SU-DHL-6 (cell line): ENCODE data around the gene NSUN4.

Experiments
- H2AFZ ChIP-seq: fragments of 200-600 bp; sonication (generic); 2 replicates; pipeline ENCODE4 v1.6.1; 2014; ENCODE audit warnings: low read depth, mild to moderate bottlenecking, moderate library complexity, mixed read lengths, antibody characterized with exemption, low read length; ENCODE audit not compliant: severe bottlenecking
- H3F3A ChIP-seq: fragments of 200-600 bp; shearing (Covaris generic); 2 replicates; pipeline ENCODE4 v1.6.0; 2016; ENCODE audit warnings: antibody characterized with exemption, mild to moderate bottlenecking; ENCODE audit not compliant: insufficient read depth
- H3K27ac ChIP-seq: fragments of 200-600 bp; sonication (generic); 2 replicates; pipeline ENCODE4 v1.5.1; 2016; ENCODE audit warnings: low read depth, mild to moderate bottlenecking, low read length, moderate library complexity, mixed read lengths
- H3K27me3 ChIP-seq: fragments of 200-600 bp; sonication (generic), shearing (Covaris generic); 2 replicates; pipeline ENCODE4 v1.6.0; 2014; ENCODE audit warnings: mild to moderate bottlenecking, low read length
- H3K36me3 ChIP-seq: fragments of 200-600 bp; sonication (generic); 2 replicates; pipeline ENCODE4 v1.6.1; 2014; ENCODE audit warnings: mild to moderate bottlenecking, low read length, mixed read lengths
- H3K4me2 ChIP-seq: fragments of 300-600, 200-600 bp; shearing (Covaris generic), sonication (generic); 2 replicates; pipeline ENCODE4 v1.6.0; 2014; ENCODE audit warnings: low read length, low read depth, mild to moderate bottlenecking; ENCODE audit not compliant: poor library complexity, severe bottlenecking
- H3K4me3 ChIP-seq: fragments of 200-600 bp; sonication (generic); 2 replicates; pipeline ENCODE4 v1.5.1; 2014; ENCODE audit warnings: antibody characterized with exemption, low read length, mild to moderate bottlenecking, mixed read lengths; ENCODE audit not compliant: insufficient read depth, poor library complexity, severe bottlenecking
- H3K79me2 ChIP-seq: fragments of 200-600 bp; sonication (generic); 2 replicates; pipeline ENCODE4 v1.6.1; 2014; ENCODE audit warnings: mild to moderate bottlenecking, low read length, moderate library complexity; ENCODE audit not compliant: insufficient read depth
- H3K9ac ChIP-seq: fragments of 200-600 bp; sonication (generic); 2 replicates; pipeline ENCODE4 v1.7.0; 2014; ENCODE audit warnings: mild to moderate bottlenecking, low read length
- H3K9me2 ChIP-seq: fragments of 200-600 bp; sonication (generic); replicated peaks from 2 replicates; pipeline ENCODE4 v1.6.1; 2014; ENCODE audit warnings: low read length; ENCODE audit not compliant: insufficient read depth
- H3K9me3 ChIP-seq: fragments of 200-600 bp; sonication (generic); 2 replicates; pipeline ENCODE4 v1.6.1; 2014; ENCODE audit warnings: low read length, mixed read lengths; ENCODE audit not compliant: insufficient read depth
- H4K20me1 ChIP-seq: fragments of 200-600 bp; sonication (generic); 2 replicates; pipeline ENCODE4 v1.6.1; 2014; ENCODE audit warnings: low read depth, mild to moderate bottlenecking, antibody characterized with exemption, low read length, moderate library complexity, mixed read lengths
- CTCF ChIP-seq: fragments of 200-600 bp; sonication (generic); IDR thresholded peaks from one replicate; pipeline ENCODE4 v1.5.1; 2017; ENCODE audit warnings: antibody characterized with exemption, mild to moderate bottlenecking, low read length, moderate library complexity; ENCODE audit not compliant: insufficient read depth, poor library complexity, severe bottlenecking
- EZH2phosphoT487 ChIP-seq: fragments of 200-600 bp; sonication (generic), shearing (Covaris generic); conservative IDR thresholded peaks from 2 replicates; pipeline ENCODE4 v1.6.1; 2018; ENCODE audit warnings: mild to moderate bottlenecking, antibody characterized with exemption, low read length, moderate library complexity, mixed read lengths

Gene NSUN4

GRCh38 chr1:46393510-46393909 lies 52.9 kb downstream of the NSUN4 start:
- Histone ChIP-seq H3K36me3 (no peaks in the 10 kb centered on the region), H3K9ac (no peak overlapping the region), H3K79me2 (no peaks in the 10 kb centered on the region), H3K27me3 (no peaks in the 10 kb centered on the region), H2AFZ (no peak overlapping the region), H3K4me2 (no peak overlapping the region), H3K9me2 (no peaks in the 10 kb centered on the region), H3K4me3 (no peak overlapping the region), H3K9me3 (peaks cover 4% of the 10 kb centered on the region; the same call in 1 of the 2 replicates), H4K20me1 (no peaks in the 10 kb centered on the region), H3K27ac (no peak overlapping the region), H3F3A (no peaks in the 10 kb centered on the region)
- TF ChIP-seq EZH2phosphoT487 (no peak), CTCF (no peak)

- Histone ChIP-seq H3K27me3 (no peaks in the 10 kb centered on the region), H3K9ac (no peak within 1 kb of the TSS), H3K4me3 (no peak within 1 kb of the TSS), H3F3A (no peaks in the 10 kb centered on the region), H4K20me1 (no peaks in the 10 kb centered on the region), H3K9me3 (peaks cover 4% of the 10 kb centered on the region; the same call in 1 of the 2 replicates), H3K9me2 (no peaks in the 10 kb centered on the region), H3K79me2 (no peaks in the 10 kb centered on the region), H3K4me2 (no peak within 1 kb of the TSS), H2AFZ (no peak within 1 kb of the TSS), H3K36me3 (no peaks in the 10 kb centered on the region), H3K27ac (no peak within 1 kb of the TSS)
- no peak for TF ChIP-seq EZH2phosphoT487
- TF ChIP-seq CTCF = no peak
Measured at GRCh38 chr1:46394108-46394871, 53.7 kb downstream of the NSUN4 start, which contains the start of gene FAAH. Gene FAAH (plus strand): TSS chr1:46394317. CDS start chr1:46394349, 32 bp downstream.

- no peak for TF ChIP-seq EZH2phosphoT487
- TF ChIP-seq CTCF = no peak
- peaks cover 4% of the 10 kb centered on the region; the same call in 1 of the 2 replicates for H3K9me3 ChIP-seq
- no peak overlapping the region for H2AFZ ChIP-seq
- H3K27ac ChIP-seq = no peak overlapping the region
- H3K36me3 ChIP-seq = no peaks in the 10 kb centered on the region
- H3F3A ChIP-seq = no peaks in the 10 kb centered on the region
- H3K4me2 ChIP-seq = no peak overlapping the region
- no peaks in the 10 kb centered on the region for H3K79me2 ChIP-seq
- H3K27me3 ChIP-seq = no peaks in the 10 kb centered on the region
- H3K4me3 ChIP-seq = no peak overlapping the region
- H3K9me2 ChIP-seq = no peaks in the 10 kb centered on the region
- H4K20me1 ChIP-seq = no peaks in the 10 kb centered on the region
- no peak overlapping the region for H3K9ac ChIP-seq
Measured at GRCh38 chr1:46394872-46395465, 54.4 kb downstream of the NSUN4 start.
